Pons (tissue), 1 donor: Measurements from ENCODE around the gene PTAR1.
A peak's percentile ranks its signal among the peaks of the same experiment; 100 is the strongest.
"Not testable (repeated sequence)": the region's sequence is repeated elsewhere in the genome, so short reads cannot be mapped to it uniquely, and the experiment has no call there.

ENCODE experiments used
- DNase-seq: peaks from one replicate; pipeline ENCODE4 v3.0.0-alpha.2; 2016; ENCODE audit warnings: low spot score

The PTAR1 gene, protein sequence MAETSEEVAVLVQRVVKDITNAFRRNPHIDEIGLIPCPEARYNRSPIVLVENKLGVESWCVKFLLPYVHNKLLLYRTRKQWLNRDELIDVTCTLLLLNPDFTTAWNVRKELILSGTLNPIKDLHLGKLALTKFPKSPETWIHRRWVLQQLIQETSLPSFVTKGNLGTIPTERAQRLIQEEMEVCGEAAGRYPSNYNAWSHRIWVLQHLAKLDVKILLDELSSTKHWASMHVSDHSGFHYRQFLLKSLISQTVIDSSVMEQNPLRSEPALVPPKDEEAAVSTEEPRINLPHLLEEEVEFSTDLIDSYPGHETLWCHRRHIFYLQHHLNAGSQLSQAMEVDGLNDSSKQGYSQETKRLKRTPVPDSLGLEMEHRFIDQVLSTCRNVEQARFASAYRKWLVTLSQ

DNA sequence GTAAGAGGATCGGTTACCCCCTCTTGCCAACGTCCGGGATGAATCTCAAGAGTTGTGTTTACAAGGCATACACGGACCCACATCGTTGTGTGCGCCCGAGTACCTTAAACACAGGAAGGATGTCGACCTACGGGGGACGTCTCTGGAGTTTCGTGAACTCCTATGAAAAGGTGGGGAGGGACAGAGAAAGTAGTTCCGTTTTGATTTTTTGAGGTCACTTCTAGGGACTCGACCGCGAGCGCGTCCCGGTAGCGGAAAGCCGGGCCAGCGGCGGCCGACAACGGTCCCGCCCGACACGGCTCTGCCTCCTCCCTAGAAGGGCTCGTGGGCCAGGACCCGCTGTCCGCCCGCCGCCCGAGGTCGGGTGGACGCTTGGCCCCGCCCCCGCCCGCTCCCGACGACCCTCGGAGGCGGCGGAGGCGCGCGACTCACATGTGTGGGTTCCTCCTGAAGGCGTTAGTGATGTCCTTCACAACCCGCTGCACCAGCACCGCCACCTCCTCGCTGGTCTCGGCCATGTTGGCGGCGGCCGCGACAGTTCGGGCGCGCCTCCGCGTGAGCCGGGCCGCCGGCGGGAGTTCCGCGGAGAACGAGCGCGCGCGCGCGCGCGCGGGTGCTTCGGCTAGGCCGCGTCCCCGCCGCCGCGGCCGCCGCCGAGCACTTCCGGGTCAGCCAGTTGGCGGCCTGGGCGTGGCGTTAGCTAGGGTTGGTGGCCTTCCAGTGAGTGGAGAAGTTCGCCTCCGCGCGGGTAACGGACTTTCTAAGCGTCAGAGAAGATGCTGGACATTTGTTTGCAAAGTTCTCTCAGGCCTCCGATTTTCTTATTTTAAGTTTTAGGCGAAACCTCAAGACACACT lies at the start of gene PTAR1:
PTAR1 (minus strand) TSS at position 591 of the 857 bp plus-strand sequence; CDS start at position 518, 73 bp downstream.
- DNase-seq, result peak; percentile 89

- DNase-seq, result no peak
Measured at GRCh38 chr9:69809304-69809863, 49.6 kb upstream of the PTAR1 start.

GRCh38 chr9:69806627-69807026 lies 46.8 kb upstream of the PTAR1 start:
- DNase-seq, result no peak

DNA sequence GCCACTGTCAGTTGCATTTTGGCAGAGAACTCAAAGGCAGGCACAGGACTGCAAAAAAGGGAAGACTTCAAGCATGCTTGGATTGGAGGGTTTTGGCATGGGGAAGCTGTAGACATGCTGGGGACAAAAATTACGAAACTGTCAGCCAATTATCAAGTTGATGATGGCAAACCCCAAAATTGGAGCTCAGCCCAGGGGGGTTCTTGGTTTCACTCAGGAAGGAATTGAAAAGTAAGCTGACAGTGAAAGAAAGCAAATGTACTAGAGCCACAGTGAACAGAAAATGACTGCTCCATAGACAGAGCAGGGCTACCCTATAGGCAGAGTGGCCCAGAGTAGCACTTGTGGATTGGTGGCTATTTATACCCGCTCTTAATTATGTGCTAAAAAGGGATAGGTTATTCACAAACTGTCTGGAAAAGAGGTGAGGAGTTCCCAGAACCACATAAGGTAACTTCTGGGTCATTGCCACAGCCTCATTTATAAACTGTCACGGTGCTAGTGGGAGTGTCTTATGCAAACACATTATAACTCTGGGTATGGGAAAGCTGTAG lies 46.2 kb upstream of the PTAR1 start:
- DNase-seq, result peak; percentile 72

DNA sequence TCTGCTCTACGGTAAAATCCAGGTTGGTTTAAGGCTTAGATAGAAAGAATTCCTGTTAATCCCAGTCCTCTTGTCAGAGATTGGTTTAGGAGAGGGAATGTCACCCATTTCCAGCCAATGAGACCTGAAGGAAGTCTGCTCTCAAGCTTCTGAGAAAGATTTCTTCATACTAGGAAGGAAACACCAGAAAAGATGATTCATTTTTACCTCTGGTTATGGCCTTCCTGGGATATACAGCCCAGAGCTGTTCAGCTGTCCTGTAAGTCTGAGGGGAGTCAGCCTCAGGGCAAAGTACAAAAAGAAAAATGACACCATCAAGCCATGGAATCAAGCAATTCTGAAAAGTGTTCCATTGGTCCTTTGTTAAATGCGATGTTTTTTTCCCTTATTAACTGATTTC lies 42.2 kb upstream of the PTAR1 start:
- DNase-seq, result no peak

- not testable (repeated sequence) for DNase-seq
Measured at GRCh38 chr9:69800027-69800426, 40.2 kb upstream of the PTAR1 start.

GRCh38 chr9:69799521-69799920 lies 39.7 kb upstream of the PTAR1 start:
- not testable (repeated sequence) for DNase-seq

DNA sequence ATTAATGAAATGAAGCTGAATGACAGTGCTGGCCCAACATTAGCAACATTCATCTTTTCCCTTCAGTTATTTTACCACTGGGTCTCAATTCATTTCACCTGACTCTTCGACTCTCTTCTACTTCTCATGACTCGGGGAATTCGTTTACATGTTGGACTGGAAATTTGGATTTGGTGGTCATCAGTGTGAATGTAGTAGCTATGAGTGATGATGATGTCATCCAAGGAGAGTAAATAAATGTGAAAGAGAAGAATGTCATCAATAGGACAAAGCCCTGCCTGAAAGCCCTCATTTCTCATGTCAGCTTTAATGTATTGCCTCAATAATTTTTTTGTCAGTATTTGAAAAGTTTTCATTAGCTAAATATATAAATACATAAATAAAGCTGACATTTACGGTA lies 38.9 kb upstream of the PTAR1 start:
- DNase-seq, result no peak

- DNase-seq, result no peak
Measured at GRCh38 chr9:69797675-69798074, 37.9 kb upstream of the PTAR1 start.

DNA sequence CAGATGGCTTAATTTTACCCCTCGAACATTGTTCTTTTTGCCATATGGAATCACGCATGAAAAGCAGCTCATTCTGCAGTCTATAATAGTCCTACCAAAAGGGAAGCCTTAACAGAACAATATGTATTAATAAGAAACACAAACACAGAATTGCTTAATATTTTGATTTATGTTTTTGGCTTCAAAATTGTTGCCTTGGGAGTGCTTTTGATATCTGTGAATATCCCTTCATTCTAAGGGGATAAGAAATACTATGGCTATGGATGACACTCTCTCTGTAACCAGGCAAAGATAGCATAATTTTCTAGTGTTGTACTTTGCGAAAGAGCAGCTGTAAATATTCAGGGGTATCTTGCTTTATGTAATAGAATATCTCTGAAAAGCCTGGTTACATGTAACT lies 34.5 kb upstream of the PTAR1 start:
- no peak for DNase-seq

GRCh38 chr9:69785757-69786156 lies 25.9 kb upstream of the PTAR1 start:
- no peak for DNase-seq

DNA sequence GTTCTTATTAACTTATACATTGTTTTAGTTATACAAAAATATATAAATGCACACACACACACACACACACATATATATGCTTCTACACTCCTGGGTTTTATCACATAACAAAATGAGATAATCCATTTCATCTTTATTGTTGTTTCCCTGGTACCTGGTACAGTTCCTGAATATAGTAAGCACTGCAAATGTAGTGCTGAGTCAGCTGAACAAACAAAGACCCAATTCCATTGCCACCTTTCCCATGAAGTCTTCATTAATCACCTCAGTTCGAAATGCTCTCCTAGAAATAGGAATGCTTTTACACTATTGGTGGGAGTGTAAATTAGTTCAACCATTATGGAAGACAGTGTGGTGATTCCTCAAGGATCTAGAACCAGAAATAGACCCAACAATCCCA lies 13.4 kb upstream of the PTAR1 start:
- DNase-seq, result no peak

GRCh38 chr9:69771775-69772418 lies 12.1 kb upstream of the PTAR1 start:
- DNase-seq, result no peak

DNA sequence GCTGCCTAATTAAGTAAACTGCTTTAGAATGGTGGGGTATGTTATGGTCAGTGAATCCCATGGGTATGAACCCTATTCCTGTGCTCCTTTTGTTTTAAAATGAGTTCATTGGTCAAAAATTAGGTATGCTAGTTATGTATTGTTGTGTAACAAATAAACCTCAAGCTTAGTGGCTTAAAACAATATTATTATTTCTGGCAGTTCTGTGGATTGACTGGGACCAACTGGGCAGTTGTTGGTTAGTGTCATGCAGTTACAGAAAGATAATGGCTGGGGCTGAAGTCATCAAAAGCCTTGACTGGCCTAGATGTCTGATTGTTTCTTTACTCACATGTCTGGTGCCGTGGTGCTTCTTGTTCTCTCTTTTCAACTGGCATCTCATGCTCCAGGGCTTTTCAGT lies 8.9 kb upstream of the PTAR1 start:
- DNase-seq, result no peak

DNA sequence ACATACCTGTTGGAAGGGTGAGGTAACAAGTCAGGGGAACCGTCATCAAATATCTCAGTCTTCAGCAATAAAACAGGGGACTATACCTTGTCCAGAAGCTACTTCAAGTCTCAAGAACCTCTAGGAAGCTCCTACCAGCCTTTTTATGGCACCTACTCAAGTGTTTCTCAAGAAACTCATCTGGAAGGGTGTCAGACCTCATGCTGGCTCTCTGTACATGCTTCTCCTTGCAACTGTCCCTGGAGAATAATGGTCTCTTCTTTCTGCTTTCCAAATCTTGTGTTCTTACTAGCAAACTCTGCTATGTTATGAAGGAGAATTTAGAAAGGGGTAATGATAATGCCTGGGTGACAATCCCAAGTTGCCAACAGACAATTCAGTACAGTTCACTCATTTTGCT lies 8.3 kb upstream of the PTAR1 start:
- no peak for DNase-seq

DNA sequence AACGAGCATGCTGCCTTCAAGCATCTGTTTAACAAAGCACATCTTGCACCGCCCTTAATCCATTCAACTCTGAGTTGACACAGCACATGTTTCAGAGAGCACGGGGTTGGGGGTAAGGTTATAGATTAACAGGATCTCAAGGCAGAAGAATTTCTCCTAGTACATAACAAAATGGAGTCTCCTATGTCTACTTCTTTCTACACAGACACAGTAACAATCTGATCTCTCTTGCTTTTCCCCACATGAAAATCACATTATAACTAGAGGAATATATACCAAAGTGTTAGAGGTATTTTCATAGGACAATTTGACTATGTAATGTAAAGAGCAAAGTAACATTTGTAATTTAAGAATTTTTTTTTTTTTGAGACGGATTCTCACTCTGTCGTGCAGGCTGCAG lies 4.1 kb upstream of the PTAR1 start:
- not testable (repeated sequence) for DNase-seq

DNA sequence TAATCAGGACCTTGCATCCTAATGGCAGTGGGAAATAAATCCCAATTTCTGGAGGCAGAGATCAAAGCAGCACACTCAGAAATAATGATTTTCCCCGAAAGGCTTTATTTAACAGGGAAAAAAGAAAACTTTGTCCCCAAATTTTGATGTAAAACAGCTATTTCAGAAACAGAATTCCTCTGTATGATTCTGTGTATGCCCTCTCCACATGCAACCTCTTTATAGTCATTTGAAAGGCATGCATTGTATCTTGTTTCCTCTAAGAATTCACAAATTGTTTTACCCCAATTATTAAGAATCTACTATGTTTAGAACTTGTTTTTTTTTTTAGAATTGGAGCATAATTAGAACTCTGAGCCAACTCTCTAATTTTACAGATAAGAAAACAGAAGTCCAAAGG lies 2.7 kb upstream of the PTAR1 start:
- no peak for DNase-seq

- no peak for DNase-seq
Measured at GRCh38 chr9:69760278-69760610, 433 bp upstream of the PTAR1 start.

GRCh38 chr9:69759021-69759420 lies 790 bp downstream of the PTAR1 start:
- DNase-seq, result peak; percentile 59

DNA sequence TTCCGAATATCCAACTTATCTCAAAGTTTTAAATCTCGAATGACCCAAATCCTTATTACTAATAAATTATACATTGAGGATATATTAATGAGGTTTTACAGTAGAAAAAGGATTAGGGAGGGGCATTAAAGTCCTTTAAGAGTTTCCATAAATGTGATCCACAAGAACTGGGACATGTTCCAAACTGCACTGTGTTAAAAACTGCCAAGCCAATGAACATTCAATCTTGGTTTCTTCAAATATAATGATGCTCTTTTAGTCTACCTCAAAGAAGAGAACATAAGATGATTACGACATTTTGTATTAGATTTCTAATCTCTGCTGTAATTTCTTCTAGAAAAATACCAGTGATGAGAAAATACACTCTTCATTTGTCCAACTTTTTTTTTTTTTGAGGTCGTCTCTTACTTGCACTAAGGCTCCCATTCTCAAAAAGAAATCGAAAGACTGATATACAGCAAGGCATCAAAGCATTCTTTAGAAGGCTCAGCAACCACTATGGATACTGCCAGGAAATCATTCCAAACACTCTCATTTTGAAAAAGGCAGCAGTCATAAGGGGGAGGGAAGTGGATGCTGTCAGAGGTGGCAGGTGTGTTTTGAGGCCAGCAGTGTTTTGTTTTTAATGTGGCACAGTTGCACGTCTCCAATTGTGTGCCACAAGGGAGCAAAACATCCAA lies 1.7 kb downstream of the PTAR1 start:
- DNase-seq, result no peak

GRCh38 chr9:69755205-69755604 lies 4.6 kb downstream of the PTAR1 start:
- no peak for DNase-seq

DNA sequence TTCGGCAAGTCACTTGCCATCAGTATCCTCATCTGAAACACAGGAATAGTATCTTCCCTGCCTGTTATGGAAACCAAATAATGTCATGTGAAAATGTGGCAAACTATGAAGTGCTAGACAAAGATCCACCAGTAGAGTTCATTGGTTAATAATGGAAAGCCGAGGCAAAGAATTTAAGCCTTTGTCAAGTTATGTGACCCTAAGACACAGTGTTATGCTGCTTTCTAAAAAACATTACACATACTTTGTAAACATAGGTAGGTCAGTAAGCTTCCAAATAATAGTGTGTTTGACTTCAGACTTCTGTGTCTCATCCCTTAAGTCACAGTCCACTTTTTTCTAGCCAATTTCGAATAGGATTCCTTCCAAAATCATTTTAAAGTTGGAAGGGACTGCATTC lies 6.0 kb downstream of the PTAR1 start:
- no peak for DNase-seq
